Urinary bladder (tissue), 4 donors: ENCODE data around the gene AVPR1B. TPM values are rescaled to one million over a fixed set of nuclear protein-coding genes. Genes with fewer than 3 reads are reported as not detected.

Source experiments
- DNase-seq: peaks from one replicate; pipeline ENCODE4 v3.0.0-alpha.2; 2015; ENCODE audit errors: extremely low spot score
- H3K27ac ChIP-seq: one replicate; pipeline ENCODE4 v1.5.1; 2013; ENCODE audit warnings: low read depth, mild to moderate bottlenecking, moderate library complexity
- H3K36me3 ChIP-seq: one replicate; pipeline ENCODE4 v1.6.1; 2013; ENCODE audit warnings: mild to moderate bottlenecking, moderate library complexity; ENCODE audit not compliant: insufficient read depth
- H3K4me1 ChIP-seq: one replicate; pipeline ENCODE4 v1.6.1; 2013; ENCODE audit warnings: mild to moderate bottlenecking, moderate library complexity; ENCODE audit not compliant: insufficient read depth
- H3K4me3 ChIP-seq: one replicate; pipeline ENCODE4 v1.5.1; 2013; ENCODE audit warnings: low read depth, low read length
- WGBS: extraction: QIAGEN DNeasy Blood & Tissue Kit; methylation state at CpG from one replicate; pipeline ENCODE4 v1.1.7; 2013; 5-methylcytosine and 5-hydroxymethylcytosine counted together
- polyA plus RNA-seq: library from polyadenylated mRNA; stranded (reverse); fragments of 200-250 nt; gene quantifications from one replicate; pipeline ENCODE4 v1.2.3, GENCODE V29; 2013
- total RNA-seq: library from RNA; depleted of rRNA; stranded (reverse); fragments of >200 nt; gene quantifications from one replicate; pipeline ENCODE4 v1.2.3, GENCODE V29; 2014
- donor health status: healthy with polysubstance abuse.
- donor health status: healthy.

Gene AVPR1B
- total and polyA plus RNA-seq, 2 donors: not detected

DNA sequence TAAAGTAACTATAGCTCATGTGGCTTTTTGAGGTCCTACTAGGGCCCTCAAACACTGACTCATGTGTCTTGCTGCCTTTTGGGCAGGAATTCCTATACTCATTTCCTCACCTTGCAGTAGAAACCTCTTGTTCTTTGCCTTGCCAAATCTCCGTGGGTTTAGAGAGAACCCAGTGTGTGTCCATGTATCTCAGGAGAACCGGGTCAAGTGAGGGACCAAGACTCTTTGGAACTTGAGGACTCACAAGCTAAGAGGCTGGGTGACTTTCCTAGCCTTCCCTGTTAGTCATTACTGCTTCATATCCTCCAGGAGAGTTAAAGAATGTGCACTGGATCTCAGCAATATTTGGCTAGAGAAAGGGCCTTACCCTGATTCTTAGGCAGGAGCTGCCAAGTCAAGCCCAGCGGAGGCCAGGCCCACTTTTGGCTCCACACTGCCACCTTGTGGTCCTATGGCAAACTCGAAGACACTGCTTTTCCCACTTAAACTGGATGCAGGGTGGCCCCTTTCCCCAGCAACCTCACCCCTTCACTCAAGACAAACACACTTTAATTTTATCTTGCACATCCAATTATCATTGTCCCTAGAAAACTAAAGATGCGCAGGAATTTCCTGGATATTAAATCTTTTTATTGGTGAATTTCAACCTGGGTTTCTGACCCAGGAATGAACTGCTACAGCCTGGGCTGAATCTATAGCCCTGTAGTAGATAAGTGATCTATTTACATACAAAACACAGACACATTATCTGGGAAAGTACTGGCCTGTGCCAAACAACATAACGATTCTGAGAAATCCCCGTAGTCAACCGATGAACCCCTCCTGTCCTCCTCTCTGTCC is 10.6 kb downstream of the AVPR1B start:
- no peaks in the 10 kb centered on the region for H3K36me3 ChIP-seq
- H3K4me3 ChIP-seq: no peak overlapping the region
- DNase-seq: peak; percentile 73
- H3K4me1 ChIP-seq: no peaks in the 10 kb centered on the region
- H3K27ac ChIP-seq: no peak overlapping the region
- 38% methylated on average over 8 of the region's 8 CpGs for WGBS

DNA sequence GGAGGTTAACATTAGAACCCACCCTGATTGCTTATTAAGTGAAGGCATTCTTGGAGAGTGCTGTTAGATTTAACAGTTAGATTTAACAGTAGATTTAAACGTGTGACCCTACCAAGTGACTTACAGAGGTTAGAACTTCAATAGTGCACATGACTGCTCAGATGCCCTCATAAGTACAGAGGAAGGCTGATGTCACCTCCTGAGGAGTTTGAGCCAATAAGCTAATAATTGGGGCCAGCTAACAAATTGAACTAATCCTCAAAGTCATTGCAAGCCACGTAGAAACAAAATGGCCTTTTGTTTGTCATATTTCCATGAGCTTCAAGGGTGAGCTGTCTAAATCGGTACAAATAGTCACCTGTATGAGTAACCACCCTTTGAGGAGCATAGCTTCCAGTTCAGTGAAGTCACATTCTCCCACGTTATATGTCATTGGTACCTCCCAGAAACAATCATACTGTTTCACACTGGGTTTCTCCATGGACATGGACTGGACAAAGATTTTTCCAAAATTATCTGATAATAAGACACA is 11.7 kb downstream of the AVPR1B start:
- Histone ChIP-seq H3K27ac (no peak overlapping the region), H3K36me3 (no peaks in the 10 kb centered on the region), H3K4me3 (no peak overlapping the region), H3K4me1 (no peaks in the 10 kb centered on the region)
- no peak for DNase-seq
- 76% methylated on average over 4 of the region's 4 CpGs for WGBS

DNA sequence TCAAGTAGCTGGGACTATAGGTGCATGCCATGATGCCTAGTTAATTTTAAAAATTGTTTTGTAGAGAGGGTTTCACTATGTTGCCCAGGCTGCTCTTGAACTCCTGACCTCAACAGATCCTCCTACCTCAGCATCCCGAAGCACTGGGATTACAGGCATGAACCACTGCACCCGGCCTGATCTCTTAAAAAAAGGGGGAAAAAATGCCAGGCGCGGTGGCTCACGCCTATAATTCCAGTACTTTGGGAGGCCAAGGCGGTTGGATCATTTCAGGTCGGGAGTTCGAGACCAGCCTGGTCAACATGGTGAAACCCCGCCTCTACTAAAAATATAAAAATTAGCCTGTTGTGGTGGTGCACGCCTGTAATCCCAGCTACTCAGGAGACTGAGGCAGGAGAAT is 13.2 kb downstream of the AVPR1B start:
- Histone ChIP-seq H3K27ac (no peak overlapping the region), H3K36me3 (no peaks in the 10 kb centered on the region), H3K4me1 (no peaks in the 10 kb centered on the region), H3K4me3 (no peak overlapping the region)
- 94% methylated on average over 10 of the region's 10 CpGs for WGBS
- no peak for DNase-seq

DNA sequence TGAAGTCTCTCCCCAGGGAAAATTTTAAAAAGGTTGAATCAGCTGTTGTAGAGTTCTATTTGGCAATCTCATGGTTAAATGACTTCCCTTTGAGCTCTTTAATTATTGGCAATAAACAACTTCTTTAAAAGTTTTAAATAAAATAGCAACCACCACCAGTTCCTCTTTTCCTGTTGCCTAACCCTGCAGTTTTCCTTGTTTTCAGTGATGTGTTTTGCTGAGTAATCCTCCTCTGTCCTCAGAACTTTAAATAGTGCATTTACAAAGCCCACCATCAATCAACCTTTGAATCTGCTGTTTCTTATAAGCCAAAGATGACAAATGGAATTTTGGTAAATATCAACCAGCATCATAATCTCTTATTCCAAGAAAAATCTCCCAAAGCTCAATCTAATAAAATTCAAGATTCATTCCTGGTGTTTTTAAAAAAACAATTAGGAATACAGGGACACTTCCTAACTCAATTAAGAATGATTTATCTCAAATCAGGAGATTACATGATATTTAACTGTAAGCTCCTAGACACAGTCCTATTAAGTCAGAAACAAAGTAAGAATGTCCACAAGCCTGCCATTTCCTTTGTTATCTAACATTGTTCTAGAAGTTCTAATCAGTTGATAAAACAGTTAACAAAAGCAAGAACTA is 14.8 kb downstream of the AVPR1B start:
- Histone ChIP-seq H3K4me3 (no peak overlapping the region), H3K27ac (no peak overlapping the region), H3K36me3 (no peaks in the 10 kb centered on the region), H3K4me1 (no peaks in the 10 kb centered on the region)
- DNase-seq: no peak

DNA sequence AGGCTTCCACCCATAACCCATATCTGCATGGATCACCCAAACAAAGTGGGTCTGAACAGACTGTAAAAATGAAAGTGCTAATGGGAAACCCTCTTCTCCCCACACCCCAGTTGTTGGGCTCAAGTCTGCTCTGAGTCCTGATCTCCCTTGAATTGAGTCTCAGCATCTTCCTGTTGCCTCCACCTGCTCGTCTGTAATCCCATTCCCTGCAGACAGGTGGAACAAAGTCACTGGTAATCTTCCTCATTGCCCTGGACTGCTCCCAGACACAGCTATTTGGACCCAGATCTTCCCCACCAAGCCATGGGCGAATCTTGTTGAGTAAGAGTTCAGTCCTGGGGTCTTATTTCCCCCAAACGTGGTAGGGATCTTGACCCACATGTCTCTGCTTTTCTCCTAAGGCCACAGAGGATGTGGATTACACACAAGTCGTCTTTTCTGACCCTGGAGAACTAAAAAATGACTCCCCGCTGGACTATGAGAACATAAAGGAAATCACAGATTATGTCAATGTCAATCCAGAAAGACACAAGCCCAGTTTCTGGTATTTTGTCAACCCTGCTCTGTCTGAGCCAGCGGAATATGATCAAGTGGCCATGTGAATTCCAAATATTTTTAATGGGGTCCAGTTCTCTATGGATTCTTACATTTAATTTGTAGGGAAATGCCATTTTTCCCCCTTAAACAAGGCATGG is 15.7 kb downstream of the AVPR1B start:
- WGBS: 78% methylated on average over 6 of the region's 6 CpGs

DNA sequence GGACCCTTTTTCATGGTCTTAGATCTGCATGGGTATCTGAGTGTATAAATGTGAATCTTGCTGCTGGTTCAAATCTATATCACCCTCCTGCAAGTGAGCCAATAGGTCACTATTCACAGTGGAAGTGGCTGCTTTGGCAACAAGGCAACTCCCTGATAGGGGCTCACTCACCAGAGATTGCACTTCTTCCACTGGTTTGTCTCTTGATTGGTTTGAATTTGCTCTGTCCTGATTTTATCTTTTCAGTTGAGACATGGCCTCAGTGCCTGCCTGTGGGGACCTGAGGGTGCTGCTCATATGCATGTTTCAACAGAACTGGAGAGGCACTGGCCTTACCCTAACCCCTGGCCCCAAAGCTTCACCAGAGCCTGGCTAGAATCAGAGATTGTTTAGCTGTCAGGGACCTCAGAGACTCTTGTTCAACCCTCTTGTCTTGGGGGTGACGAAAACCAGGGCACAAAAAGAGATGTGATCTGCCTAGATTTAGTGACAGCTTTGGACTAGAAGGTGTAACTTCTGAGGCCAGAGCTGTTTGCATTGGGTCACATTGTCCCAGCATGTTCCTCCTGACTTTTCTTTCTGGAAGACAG is 16.9 kb downstream of the AVPR1B start:
- Histone ChIP-seq H3K4me1 (no peaks in the 10 kb centered on the region), H3K36me3 (no peaks in the 10 kb centered on the region), H3K27ac (no peak overlapping the region), H3K4me3 (no peak overlapping the region)
- 81% methylated on average over 1 of the region's 1 CpG for WGBS
- DNase-seq: no peak

More for the DNA sequence above, 15.7 kb downstream of the AVPR1B start:
- Histone ChIP-seq H3K27ac (no peak overlapping the region), H3K4me1 (no peaks in the 10 kb centered on the region), H3K4me3 (no peak overlapping the region), H3K36me3 (no peaks in the 10 kb centered on the region)
- DNase-seq: no peak

DNA sequence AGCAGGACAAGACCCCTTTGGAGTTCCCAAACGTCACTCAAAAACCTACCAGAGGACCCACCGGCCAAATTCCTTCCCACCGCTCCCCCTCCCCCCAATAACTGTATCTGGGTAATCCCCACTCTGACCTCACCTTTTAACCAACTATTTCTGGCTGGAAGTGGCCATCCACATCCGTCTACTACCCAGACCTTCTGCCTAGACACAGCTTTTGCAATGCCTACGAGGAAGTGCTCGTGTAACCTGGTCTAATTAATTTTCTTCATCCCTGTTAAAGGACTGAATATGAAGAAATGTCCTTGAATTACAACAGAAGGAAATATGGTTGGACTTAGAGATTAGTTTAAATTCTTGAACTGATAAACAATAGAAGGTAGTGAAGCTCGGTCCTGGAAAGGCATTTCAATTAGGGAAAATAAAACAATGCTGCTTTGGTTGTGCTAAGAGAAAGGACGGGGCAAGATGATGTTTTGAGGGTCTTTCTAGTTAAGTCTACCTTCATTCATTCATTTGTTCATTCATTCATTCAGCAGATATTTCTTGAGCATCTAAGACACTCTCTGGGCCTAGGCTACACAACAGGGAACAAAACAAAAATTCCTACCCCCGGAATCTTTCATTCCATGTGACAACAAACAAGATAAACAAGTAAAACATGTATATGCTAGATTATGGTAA is 18.8 kb downstream of the AVPR1B start:
- Histone ChIP-seq H3K36me3 (no peaks in the 10 kb centered on the region), H3K4me1 (no peaks in the 10 kb centered on the region), H3K27ac (no peak overlapping the region), H3K4me3 (no peak overlapping the region)
- no peak for DNase-seq
- WGBS: 81% methylated on average over 9 of the region's 9 CpGs

DNA sequence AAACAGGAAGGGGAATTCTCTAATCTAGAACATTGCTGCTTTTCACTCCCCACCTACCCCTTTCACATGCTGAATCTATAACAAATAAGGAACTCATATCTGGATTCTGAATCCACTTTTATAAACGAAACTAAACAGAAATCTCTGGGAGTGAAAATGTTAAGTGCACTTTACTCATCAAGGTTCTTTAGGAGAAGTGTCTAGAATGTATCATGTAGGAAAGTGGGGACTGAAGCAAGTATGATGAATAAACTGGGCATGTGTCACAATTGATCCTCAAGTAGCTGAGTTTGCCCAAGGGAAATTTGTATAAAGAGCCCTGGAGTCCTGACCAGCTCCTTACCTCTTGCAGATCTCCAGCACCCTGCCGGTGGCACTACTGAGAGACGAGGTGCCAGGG is 19.8 kb downstream of the AVPR1B start:
- H3K36me3 ChIP-seq: no peaks in the 10 kb centered on the region
- H3K27ac ChIP-seq: no peak overlapping the region
- WGBS: 71% methylated on average over 3 of the region's 3 CpGs
- DNase-seq: no peak
- no peak overlapping the region for H3K4me3 ChIP-seq
- no peaks in the 10 kb centered on the region for H3K4me1 ChIP-seq

DNA sequence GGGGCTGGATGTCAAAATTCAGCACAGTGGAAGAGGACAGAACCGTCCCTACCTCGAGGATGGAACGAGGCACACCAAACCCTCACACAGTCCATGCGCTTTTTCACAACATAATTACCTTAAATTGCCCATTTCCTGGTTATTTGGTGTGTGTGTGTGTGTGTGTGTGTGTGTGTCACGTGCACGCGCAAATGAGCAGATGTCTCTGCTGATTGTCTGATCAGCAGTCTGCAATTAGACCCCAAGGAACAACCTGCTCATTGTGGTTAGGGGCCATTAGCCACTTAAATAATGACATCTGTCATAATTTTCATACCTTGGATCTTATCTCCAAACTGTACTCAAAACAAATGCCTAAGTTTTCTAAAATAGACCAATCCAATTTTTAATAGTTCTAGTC is 23.2 kb downstream of the AVPR1B start:
- H3K4me1 ChIP-seq: no peaks in the 10 kb centered on the region
- DNase-seq: no peak
- H3K4me3 ChIP-seq: no peak overlapping the region
- 32% methylated on average over 7 of the region's 7 CpGs for WGBS
- no peaks in the 10 kb centered on the region for H3K36me3 ChIP-seq
- H3K27ac ChIP-seq: no peak overlapping the region

DNA sequence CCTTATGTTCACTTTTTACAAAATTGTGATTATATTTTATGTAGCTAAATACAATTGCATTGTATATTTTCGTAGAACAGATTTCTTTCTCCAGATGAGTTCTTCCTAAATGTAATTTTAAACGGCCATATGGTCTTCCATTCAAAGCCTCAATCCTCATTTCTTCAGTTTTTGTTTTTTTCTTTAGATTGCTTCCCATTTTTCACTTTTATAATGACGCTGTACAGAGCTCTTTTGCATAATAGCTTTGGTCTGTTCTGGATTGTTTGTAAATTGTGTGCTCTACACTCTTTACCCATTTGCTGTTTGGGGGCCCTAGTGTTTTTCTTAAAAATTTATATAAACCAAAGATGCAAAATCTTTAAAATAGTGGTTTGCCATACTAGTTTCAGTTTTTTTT is 27.8 kb downstream of the AVPR1B start:
- H3K4me3 ChIP-seq: no peak overlapping the region
- no peak overlapping the region for H3K27ac ChIP-seq
- no peaks in the 10 kb centered on the region for H3K4me1 ChIP-seq
- no peaks in the 10 kb centered on the region for H3K36me3 ChIP-seq
- WGBS: 76% methylated on average over 3 of the region's 3 CpGs
- DNase-seq: no peak

DNA sequence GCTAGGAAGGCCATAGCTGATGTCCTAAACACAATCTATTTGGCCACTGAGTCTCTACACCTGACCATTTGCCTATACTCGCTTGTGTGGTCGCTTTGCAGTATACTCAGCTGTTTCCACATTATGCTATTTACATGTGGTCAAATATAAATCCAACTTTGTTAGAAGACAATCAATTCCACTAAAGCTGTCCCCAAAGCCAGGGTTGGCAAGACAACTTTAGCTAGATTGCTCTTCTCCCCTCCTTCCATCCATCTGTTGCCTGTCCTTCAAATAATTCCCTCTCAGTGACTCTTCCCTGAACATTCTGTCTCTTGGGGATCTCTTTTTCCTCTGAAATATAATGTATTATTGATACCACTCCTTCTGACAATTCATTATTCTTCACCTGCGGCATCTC is 30.1 kb downstream of the AVPR1B start:
- no peak overlapping the region for H3K4me3 ChIP-seq
- no peaks in the 10 kb centered on the region for H3K4me1 ChIP-seq
- H3K27ac ChIP-seq: no peak overlapping the region
- no peak for DNase-seq
- 90% methylated on average over 3 of the region's 3 CpGs for WGBS
- H3K36me3 ChIP-seq: no peaks in the 10 kb centered on the region

DNA sequence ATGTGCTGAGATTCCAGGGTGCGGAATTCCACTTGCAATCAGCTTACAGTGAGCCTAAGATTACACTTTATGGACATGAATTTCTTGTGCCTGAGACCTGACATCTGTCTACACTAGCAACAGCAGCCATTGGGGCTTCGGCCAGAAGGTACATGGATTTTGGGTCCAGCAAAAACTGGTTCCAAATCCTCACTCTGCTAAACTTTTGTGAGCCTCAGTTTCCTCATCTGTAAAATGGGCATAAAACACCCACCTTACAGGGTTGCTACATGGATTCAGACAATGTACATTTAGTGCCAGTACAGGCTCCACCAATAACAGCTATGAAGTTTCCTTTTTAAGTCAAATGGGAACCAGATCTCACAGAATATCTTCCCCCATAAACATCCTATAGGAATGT is 33.4 kb downstream of the AVPR1B start:
- WGBS: 80% methylated on average over 2 of the region's 2 CpGs
- Histone ChIP-seq H3K4me1 (no peaks in the 10 kb centered on the region), H3K27ac (no peak overlapping the region), H3K36me3 (no peaks in the 10 kb centered on the region), H3K4me3 (no peak overlapping the region)
- DNase-seq: no peak
